HL-60/S4 treated with phorbol 12-myristate 13-acetate at 8.2 ng/mL for 4 days and 3 days (cell line): ENCODE measurements around the gene TTLL8.
"Not testable (repeated sequence)": the region's sequence is repeated elsewhere in the genome, so short reads cannot be mapped to it uniquely, and the experiment has no call there.

ENCODE experiments used
- in situ Hi-C: fragments of 300-500 bp; cut with MboI; formaldehyde crosslinking; loops from 2 replicates; pipeline ENCODE4 v1.15.0; 2022; ENCODE audit warnings: low sequenced_read_pairs

The TTLL8 gene

DNA sequence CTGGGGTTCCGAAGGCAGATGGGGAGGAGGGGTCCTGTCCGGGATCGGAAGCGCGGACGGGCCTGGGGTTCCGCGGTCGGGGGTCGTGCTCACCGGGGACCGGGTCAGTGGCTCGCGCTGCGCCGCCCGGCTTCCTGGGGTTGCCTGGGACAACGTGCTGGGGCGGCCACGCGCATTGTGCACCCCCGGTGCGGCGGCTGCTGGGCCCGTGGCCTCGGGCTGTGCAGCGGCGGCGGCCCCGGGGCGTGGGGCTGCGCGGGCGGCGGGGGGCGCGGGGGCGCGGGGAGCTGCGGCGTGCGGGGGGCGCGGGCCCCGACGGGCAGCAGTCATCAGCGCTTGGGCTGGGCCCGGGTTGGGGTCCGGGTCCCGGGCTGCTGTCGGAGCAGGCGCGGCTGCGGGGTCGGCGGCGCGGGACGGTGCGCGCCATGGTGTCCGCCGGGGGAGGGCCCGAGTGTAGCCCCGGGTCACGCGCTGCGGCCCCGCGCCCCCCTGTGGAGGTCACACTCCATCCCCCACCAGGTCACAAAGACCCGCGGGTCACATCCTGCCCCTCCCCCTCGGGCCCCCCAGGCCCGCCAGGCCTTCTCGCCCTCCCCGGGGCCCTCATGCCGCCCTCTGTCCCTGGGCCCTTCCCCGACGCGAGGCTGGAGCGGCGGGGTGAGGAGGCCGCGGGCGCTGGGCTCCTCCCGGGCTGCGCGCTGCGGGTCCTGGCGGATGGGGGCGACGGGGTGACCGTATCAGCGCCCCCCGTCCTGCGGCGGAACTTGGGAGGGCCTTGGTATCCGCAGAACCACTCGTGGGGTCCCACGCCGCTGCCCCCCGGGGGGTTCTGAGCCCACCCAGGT is at the start of gene TTLL8:
Gene TTLL8, minus strand, starts transcription at position 238 of the 845 bp plus-strand sequence.
- in situ Hi-C loops: no loop called here

DNA sequence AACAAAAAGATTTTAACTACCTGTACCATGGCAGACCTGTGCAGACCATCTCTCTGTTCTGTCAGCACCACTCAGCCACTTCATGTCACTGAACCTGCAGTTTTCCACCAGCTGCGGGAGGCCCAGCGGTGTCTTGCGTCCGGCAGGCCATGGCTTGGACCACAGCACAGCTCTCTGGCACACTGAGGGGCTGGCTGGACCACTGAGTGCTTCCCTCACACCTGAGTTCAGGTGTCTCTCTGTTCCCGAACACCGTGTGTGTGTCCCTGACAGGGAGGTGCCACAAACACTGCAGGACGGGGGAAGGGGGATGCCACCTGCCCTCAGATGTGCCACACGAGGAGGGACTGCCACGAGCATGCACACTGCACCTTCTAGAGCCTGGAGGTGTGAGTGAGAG is 49.4 kb upstream of the TTLL8 start:
- in situ Hi-C loops: no loop called here

DNA sequence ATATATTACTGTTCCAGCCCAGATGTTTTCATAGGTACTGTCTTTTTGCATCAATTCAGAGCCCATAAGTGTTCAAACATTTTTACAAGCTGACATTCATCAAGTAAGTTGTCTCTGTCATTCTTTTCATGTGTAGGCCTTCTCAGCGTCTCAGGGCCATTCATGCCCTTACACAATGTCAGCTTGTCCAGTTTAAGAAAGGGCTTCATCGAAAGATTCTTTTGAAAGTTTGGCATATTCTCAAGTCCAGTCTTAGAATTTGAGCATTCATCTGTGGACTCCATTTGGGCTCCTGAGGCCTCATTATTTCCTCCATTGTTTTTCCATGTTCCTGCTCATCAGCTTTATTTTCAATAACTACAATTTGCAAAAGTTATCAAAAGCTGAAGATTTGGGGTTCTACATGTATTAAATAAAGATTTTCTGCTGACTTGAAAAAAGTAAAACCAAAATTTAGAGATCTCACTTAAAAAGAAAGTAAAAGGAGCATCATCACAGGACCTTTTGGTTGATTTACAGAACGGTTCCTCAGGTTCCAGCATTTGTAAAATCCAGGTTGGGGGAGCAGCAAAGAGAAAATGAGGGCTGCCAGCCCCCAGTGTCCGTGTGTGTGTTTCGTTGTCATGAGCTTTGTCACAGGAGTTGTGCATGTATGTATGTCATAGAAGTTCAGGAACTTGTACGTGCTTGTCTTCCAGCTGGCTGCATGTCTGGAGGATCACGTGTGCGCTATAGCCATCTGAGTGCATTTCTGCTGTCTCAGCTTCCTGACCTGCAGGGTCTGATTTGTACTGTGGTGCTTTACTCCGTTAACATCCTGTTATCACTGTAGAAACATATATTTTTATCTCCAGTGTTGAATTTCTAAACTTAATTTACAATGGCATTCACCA is 47.4 kb upstream of the TTLL8 start:
- in situ Hi-C loops: no loop called here

DNA sequence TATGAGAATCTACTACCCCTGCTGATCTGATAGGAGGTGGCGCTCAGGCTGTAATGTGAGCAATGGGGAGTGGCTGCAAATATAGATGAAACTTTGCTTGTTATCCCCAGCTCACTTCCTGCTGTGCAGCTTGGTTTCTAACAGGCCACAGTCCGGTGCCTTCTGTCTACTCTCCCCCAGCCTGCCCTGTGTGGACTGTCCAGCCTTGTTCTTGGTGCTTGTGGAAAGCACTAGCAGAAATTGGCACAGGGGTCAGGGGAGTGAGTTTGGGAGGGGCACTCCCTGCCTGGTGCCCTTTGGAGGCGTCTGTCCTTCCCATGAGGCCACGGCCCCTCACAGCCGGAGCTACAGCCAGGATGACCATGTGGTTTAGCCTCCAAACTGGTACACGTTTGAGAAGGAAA is 46.0 kb upstream of the TTLL8 start:
- in situ Hi-C loops: no loop called here

DNA sequence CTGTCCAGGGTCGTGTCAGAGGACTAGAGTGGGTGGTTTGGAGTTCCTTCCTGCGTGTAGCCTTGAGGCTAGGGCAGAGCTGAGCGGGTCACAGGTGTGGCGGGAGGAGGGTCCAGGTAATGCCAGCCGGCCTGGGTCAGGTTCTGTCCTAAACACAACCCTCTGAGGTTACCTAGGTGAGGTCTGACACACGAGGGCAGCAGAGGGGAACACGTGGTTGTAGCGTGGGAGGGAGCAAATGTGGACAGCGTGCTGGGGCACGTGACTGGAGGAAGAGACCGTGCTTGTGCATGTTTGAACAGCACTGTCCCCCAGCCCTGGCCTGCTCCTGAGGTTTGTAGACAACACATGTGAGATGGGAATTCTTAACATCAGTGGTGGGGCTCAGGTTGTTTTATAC is 44.8 kb upstream of the TTLL8 start:
- in situ Hi-C loops: no loop called here

DNA sequence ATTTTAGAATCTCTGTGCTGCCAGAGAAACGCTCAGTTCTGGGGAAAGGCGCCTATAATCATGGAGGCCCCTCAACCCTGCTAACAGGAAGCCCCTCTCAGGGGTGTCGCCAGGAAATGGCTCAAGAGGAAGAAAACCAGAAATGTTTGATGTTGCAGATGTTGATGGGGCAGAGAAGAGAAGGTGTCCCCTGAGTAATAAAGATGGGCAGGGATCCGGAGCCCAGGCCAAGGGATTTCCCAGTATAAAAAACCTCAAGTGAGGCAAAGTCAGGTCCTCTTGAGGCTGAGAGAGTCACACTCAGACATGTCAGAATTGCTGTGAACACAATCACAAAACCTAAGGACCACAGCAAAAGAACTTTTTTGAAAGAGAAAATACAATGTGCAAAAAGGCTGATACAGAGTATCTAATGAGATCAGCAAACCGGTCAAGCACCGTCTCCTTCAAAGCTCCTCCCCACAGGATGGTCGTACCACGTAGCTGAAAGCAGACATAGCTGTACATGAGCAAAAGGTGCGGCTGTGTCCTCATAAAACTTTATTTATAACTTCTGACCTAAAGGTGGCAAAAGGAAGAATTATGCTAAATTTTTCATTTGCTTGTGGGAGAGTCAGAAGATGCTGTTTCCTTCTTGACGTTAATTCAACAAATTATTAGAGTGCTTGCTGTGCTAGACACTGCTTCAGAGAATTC is 43.9 kb upstream of the TTLL8 start:
- in situ Hi-C loops: no loop called here

DNA sequence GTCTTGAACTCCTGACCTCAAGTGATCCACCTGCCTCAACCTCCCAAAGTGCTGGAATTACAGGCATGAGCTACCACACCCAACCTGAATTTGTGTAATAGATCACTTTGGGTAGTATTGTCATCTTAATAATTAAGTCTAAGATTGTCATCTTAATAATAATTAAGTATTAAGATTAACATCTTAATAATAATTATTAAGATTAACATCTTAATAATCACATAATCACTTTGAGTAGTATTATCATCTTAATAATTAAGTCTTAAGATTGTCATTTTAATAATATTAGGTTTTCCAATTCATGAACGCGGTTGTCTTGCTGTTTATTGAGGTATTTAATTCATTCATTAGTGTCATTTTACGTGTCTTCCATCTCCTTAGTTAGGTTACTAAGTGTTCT is 40.0 kb upstream of the TTLL8 start:
- in situ Hi-C loops: no loop called here

DNA sequence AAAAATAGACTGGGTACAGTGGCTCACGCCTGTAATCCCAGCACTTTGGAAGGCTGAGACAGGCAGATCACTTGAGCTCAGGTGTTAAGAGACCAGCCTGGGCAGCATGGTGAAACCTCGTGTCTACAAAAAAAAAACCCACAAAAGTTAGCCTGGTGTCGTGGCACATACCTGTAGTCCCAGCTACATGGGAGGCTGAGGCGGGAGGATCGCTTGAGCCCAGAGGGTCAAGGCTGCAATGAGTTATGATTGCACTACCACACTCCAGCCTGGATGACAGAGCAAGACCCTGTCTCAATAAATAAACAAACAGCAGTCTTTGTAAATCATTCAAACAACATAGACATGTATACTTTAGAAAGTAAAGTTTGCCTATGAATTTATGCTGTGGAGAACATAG is 34.2 kb upstream of the TTLL8 start:
- in situ Hi-C loops: no loop called here

DNA sequence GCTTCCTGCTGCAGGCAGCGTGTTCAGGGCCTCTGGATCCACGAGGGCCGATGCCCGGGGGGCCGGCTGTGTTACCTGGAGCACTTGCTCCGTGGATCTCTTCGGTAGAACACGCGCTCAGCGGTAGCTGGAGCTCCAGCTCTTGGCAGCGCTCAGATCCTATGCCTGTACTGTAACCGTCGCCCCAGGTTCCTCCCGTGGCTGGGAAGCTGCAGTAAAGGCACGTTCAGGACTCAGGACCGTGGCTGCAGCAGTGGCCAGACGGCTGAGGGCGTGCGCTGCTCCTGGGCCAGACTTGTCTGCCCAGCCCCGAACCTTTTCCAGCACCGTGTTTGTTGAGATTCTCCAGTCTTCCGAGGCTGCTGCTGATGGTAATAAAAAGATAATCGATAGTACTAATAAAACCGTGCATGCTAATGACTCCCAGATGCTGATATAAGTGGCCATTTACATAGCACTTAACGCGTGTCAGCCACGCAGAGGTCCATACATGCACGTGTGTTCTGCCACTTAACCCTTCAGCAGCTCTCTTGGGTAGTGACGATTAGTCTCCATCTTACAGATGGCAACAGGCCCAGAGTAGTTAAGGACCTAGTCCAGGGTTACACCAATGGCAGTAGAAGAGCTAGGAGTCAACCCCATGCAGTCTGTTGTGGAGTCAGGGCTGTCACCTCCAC is 33.1 kb upstream of the TTLL8 start:
- in situ Hi-C loops: no loop called here

DNA sequence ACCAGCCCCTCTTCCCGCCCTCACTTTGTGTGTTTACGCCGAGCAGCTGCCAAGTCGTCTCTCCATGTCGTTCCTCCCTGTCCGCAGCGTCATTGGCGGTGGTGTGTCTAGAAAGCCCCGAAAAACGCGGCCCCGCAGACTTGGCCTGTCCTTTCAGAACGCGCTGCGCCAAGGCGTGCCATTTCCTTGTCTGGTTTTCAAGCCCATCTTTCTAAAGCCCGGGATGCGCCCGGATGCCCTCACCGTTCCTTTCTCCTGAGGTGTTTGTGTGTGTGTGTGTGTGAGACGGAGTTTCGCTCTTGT is 32.3 kb upstream of the TTLL8 start:
- in situ Hi-C loops: no loop called here

DNA sequence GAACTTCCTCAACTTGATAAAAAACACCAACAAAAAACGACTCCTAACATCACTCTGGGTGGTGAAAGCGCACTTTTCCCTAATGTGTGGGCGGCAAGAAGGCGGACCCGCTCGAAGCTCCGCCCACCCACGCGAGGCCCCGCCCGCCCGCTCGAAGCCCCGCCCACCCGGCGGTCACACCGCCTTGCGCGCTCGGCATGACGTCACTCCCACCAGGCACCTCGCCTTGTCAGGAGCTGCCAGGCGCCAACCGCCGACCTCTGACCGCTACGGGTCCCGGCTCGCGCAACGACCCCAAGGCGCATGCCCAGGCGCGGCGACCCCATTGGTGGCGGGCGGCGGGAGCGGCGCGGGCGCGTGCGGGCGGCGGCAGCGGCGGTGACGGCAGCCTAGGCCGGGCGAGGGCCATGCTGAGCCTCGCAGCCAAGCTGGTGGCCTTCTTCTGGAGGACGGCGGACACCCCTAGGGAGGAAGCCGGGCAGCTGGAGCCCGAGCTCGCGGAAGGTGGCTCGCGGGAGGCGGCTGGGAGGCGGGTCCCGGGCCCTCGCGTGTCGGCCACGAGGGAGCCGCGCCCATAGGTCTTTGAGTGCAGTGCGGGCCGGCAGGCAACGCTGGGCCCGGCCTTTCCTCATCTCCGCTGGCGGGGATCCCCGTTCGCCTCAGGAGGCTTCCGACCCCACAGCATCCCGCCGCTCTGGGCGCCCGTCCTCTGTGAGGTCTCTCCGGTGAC is 31.7 kb upstream of the TTLL8 start, which contains the start of gene MOV10L1:
Gene MOV10L1, plus strand, starts transcription at position 325 of the 730 bp plus-strand sequence. Its CDS starts 83 bp downstream, at position 408.
- in situ Hi-C loops: no loop called here

DNA sequence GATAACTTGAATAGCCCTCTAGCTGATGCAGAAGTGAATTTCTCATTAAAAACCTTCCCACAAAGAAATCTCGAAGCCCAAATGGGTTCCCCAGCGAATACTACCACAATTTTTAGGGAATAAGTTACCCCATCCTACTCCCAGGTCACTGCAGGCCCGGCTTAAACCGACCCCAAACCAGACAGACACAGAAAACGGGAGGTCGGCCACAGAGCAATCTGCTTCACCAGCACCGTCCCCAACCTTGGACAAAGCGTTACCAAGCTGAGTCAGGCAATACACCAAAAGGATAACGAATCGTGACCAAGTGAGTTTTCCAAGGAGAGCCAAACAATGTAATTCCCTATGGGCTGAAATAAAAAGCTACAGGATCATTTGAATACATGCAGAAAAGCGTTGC is 31.1 kb upstream of the TTLL8 start:
- in situ Hi-C loops: no loop called here

DNA sequence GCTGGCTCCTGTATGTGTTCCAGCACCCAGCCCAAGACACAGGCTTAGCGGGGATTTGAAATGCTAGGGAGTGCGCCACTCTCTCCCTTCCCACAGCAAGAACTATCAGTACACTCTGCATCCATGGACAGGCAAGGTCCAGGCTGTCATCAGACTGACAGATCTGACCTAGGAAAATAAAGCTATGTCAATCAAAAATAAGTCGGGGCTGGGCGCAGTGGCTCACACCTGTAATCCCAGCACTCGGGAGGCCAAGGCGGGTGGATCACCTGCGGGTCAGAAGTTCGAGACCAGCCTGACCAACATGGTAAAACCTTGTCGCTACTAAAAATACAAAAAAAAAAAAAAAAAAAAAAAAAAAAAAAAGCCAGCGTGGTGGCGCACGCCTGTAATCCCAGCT is 30.0 kb upstream of the TTLL8 start:
- in situ Hi-C loops: no loop called here

DNA sequence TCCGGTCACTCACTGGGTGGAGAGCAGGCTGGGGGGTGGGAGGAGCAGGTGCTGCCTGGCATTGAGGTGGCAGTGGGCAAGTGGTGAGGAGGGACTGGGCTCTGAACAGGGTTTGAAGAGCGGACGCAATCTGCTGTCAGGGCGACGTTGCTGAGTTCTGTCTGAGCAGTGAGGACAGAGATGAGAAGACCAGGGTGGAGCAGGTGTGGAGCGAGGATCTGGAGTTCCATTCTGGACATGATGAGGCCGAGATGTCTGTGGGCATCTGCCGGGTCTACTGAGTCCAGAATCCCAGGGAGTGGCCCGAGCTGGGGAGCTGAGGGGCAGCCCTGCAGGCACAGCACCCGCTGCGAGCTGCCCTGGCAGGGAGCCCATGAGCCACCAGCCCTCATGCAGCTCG is 29.5 kb upstream of the TTLL8 start:
- in situ Hi-C loops: no loop called here

DNA sequence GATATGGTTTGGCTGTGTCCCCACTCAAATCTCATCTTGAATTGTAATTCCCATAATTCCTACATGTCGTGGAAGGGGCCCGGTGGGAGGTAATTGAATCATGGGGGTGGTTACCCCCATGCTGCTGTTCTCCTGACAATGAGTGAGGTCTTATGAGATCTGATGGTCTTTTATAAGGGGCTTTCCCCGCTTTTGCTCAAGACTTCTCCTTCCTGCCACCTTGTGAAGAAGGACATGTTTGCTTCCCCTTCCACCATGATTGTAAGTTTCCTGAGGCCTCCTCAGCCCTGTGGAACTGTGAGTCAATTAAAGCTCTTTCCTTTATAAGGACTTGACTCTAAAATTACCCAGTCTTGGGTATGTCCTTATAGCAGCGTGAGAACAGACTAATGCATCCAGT is 28.9 kb upstream of the TTLL8 start:
- in situ Hi-C loops: not testable (repeated sequence)

DNA sequence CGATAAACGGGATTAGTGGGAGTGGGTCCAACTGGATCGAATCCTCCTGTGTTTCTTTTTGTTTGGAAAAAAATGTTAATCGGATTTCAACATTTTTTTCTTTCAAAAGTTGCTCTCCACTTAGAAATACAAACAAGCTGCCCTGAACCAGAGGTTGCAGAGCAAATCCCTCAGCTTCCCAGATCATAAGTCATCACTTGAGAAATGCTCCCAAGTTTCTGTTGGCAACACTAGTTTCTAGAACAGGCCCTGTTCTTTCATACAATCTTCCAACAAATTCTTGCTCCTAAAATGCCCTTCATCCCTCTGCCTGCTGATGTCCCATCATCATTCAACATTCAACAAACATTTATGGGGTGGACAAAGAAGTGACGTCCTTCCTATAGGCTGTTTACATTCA is 28.4 kb upstream of the TTLL8 start:
- in situ Hi-C loops: no loop called here

DNA sequence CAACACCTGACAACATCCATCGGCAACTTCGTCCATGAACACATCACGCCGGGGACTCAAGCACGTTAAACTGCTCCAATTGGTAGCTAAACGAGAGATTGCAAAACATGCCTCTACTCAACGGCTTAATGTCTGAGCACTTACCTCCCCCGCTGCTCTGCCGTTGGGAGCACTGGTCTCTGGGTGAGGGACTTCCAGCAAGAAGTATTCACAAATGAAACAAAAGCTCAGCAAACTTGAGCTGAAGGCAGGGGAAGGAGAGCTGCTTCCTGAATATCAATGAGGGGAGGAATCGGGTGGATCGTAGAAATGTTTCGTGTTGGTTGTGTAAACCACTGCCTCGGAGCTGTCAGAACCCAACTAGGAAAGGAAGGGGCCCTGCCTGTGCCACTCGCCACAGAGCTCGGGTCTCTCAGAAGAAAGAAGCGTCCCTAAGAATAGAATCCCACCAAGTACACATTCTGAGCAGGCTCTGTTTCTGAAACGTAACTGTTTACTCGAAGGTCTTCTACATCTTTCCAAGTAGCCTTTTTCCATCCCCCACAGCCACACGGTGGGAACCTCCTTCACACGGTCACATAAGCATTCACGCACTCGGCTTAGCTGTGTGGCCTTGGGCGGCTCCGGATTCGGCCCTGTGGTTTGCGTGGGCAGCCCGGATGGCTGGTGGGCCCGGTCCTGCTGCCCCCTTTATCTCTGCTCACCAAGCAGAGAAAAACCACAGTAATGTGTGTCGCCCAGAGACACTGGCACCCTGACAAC is 27.3 kb upstream of the TTLL8 start, which contains the start of gene MLC1:
Gene MLC1, minus strand, starts transcription at position 216 of the 762 bp plus-strand sequence. CDS start 524 bp downstream, outside the sequence.
- in situ Hi-C loops: no loop called here

DNA sequence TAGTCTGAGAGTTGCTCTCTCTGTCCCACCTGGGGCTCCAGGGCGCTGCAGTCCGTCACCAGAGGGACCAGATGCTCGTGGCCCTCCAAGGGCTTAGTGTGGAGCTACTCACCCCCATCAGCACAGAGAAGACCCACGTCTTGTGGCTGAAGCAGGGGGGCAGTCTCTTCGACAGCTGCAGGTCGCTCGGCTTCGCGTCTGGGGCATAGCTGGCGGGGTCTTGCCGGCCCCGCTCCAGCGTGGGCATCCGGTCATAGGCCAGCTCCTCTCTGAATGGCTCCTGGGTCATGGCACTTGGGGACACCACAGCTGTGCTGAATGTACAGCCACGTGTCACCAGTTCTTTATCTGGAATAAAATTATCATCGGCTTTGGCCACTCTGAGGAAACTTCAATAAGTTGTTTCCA is 26.5 kb upstream of the TTLL8 start:
- in situ Hi-C loops: no loop called here

DNA sequence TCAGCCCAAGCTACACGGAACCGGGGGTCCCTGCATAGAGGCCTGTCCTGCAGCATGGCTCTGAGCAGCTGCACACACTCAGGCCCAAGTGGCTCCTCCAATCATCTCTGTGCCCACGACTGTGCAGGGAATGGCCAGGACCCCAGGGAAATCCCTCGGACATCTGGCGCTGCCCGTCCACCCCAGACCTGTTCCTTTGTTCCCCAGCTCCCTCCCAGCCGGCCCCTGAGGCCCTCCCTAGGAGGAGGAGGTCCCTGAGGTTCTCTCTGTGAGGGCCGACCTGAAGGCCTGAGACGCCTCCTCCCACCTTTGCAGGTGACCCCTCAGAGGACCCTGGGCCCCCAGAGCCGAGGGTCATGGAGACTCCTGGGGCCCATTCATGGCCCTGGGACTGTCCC is 26.0 kb upstream of the TTLL8 start:
- in situ Hi-C loops: no loop called here
